ENCODE measurements around the gene GLIS2.
A peak's percentile ranks its signal among the peaks of the same experiment; 100 is the strongest.

Gene GLIS2

DNA sequence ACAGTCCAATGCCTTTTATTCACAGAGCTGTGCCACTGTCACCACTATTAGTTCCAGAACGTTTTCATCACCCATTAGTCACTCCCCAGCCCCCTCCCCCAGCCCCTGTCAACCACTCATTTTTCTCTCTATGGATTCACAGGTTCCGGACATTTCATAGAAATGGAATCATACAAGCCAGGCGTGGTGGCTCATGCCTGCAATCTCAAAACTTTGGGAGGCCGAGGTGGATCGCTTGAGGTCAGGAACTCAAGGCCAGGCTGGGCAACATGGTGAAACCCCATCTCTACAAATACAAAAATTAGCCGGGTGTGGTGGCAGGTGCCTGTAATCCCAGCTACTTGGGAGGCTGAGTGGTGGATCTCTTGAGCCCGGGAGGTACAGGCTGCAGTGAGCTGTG lies 36.0 kb downstream of the GLIS2 start (continued):
- TF ChIP-seq ZSCAN23 (tag by site-specific recombination; IDR thresholded peaks at IDR 0.05) (no peak), IKZF3 (tag by site-specific recombination; IDR thresholded peaks at IDR 0.05) (no peak), ZNF140 (tag by site-specific recombination; IDR thresholded peaks at IDR 0.05) (no peak), ZNF623 (tag by site-specific recombination; IDR thresholded peaks at IDR 0.05) (no peak)
- TF ChIP-seq, protein P1, sequence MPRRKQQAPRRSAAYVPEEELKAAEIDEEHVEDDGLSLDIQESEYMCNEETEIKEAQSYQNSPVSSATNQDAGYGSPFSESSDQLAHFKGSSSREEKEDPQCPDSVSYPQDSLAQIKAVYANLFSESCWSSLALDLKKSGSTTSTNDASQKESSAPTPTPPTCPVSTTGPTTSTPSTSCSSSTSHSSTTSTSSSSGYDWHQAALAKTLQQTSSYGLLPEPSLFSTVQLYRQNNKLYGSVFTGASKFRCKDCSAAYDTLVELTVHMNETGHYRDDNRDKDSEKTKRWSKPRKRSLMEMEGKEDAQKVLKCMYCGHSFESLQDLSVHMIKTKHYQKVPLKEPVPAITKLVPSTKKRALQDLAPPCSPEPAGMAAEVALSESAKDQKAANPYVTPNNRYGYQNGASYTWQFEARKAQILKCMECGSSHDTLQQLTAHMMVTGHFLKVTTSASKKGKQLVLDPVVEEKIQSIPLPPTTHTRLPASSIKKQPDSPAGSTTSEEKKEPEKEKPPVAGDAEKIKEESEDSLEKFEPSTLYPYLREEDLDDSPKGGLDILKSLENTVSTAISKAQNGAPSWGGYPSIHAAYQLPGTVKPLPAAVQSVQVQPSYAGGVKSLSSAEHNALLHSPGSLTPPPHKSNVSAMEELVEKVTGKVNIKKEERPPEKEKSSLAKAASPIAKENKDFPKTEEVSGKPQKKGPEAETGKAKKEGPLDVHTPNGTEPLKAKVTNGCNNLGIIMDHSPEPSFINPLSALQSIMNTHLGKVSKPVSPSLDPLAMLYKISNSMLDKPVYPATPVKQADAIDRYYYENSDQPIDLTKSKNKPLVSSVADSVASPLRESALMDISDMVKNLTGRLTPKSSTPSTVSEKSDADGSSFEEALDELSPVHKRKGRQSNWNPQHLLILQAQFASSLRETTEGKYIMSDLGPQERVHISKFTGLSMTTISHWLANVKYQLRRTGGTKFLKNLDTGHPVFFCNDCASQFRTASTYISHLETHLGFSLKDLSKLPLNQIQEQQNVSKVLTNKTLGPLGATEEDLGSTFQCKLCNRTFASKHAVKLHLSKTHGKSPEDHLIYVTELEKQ (tag by site-specific recombination; IDR thresholded peaks at IDR 0.05; ENCODE audit: borderline replicate concordance), result no peak

DNA sequence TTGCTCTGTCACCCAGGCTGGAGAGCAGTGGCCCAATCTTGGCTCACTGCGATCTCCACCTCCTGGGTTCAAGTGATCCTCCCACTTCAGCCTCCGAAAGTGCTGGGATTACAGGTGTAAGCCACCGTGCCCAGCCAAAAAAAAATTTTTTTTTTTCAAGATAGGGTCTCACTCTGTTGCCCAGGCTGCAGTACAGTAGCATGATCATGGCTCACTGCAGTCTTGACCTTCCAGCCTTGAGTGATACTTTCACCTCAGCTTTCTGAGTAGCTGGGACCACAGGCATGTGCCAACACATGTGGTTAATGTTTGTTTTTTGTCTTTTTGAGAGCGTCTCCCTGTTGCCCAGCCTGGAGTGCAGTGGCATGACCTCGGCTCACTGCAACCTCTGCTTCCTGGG lies 37.0 kb downstream of the GLIS2 start:
- peak; percentile 73; the same call in 1 of the 2 replicates for TF ChIP-seq ZNF121 (tag by site-specific recombination; IDR thresholded peaks at IDR 0.05)
- TF ChIP-seq ZNF514 (tag by site-specific recombination; IDR thresholded peaks at IDR 0.05), result no peak
- TF ChIP-seq, protein P2, sequence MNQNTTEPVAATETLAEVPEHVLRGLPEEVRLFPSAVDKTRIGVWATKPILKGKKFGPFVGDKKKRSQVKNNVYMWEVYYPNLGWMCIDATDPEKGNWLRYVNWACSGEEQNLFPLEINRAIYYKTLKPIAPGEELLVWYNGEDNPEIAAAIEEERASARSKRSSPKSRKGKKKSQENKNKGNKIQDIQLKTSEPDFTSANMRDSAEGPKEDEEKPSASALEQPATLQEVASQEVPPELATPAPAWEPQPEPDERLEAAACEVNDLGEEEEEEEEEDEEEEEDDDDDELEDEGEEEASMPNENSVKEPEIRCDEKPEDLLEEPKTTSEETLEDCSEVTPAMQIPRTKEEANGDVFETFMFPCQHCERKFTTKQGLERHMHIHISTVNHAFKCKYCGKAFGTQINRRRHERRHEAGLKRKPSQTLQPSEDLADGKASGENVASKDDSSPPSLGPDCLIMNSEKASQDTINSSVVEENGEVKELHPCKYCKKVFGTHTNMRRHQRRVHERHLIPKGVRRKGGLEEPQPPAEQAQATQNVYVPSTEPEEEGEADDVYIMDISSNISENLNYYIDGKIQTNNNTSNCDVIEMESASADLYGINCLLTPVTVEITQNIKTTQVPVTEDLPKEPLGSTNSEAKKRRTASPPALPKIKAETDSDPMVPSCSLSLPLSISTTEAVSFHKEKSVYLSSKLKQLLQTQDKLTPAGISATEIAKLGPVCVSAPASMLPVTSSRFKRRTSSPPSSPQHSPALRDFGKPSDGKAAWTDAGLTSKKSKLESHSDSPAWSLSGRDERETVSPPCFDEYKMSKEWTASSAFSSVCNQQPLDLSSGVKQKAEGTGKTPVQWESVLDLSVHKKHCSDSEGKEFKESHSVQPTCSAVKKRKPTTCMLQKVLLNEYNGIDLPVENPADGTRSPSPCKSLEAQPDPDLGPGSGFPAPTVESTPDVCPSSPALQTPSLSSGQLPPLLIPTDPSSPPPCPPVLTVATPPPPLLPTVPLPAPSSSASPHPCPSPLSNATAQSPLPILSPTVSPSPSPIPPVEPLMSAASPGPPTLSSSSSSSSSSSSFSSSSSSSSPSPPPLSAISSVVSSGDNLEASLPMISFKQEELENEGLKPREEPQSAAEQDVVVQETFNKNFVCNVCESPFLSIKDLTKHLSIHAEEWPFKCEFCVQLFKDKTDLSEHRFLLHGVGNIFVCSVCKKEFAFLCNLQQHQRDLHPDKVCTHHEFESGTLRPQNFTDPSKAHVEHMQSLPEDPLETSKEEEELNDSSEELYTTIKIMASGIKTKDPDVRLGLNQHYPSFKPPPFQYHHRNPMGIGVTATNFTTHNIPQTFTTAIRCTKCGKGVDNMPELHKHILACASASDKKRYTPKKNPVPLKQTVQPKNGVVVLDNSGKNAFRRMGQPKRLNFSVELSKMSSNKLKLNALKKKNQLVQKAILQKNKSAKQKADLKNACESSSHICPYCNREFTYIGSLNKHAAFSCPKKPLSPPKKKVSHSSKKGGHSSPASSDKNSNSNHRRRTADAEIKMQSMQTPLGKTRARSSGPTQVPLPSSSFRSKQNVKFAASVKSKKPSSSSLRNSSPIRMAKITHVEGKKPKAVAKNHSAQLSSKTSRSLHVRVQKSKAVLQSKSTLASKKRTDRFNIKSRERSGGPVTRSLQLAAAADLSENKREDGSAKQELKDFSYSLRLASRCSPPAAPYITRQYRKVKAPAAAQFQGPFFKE (tag by site-specific recombination; IDR thresholded peaks at IDR 0.05; ENCODE audit: borderline replicate concordance), result no peak
- TF ChIP-seq KLF9 (tag by site-specific recombination; IDR thresholded peaks at IDR 0.05; ENCODE audit: low read depth), result no peak
- TF ChIP-seq ZNF664 (tag by site-specific recombination; IDR thresholded peaks at IDR 0.05), result no peak
- Histone ChIP-seq H3K36me3 (ENCODE audit: control insufficient read depth in 2 of 2, insufficient read depth in 1 of 2, low read length in 2 of 2) (peaks cover 0 to 20% of the 10 kb centered on the region in 2 experiments; a peak in 2 of 3 replicates), H3K9me3 (ENCODE audit: control insufficient read depth, insufficient read depth, low read depth, low read length) (no peaks in the 10 kb centered on the region), H3K27ac (ENCODE audit: extremely low read depth, low read depth, low read length) (no peak overlapping the region), H3K4me3 (ENCODE audit: low read depth, low read length) (no peak overlapping the region), H3K4me1 (ENCODE audit: control insufficient read depth, insufficient read depth, low read length) (peaks cover 5% of the 10 kb centered on the region; the same call in 1 of the 2 replicates)
- POLR2A ChIA-PET, result interaction anchor here (1.8 kb wide), 1 partner anchor 62 kb away, joined by 5 read pairs; no protein-coding TSS in a partner anchor
- CTCF ChIA-PET, result interaction anchor here (0.7 to 2.3 kb wide), 2 partner anchors 50 to 53 kb away, joined by 3 to 12 read pairs; no protein-coding TSS in a partner anchor

DNA sequence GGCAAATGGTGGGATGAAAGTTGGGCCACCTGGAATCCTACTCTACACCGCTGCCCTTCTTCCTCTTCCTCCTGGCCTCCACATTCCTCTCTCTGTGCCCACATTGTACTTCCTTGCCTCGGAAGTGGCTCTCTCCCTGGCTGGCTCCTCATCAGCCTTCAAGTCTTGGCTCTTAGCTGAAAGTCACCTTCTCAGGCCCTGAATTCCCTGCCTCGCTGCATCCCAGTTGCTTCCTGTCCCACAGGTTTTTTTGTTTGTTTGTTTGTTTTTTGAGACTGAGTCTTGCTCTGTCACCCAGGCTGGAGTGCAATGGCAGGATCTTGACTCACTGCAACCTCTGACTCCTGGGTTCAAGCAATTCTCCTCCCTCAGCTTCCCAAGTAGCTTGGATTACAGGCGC lies 37.8 kb downstream of the GLIS2 start:
- CTCF ChIA-PET, result interaction anchor here (2.3 kb wide), 1 partner anchor 49 kb away, joined by 12 read pairs; no protein-coding TSS in a partner anchor
- H3K36me3 ChIP-seq (ENCODE audit: control insufficient read depth in 2 of 2, insufficient read depth in 1 of 2, low read length in 2 of 2), result peaks cover 0 to 23% of the 10 kb centered on the region in 2 experiments; a peak in 2 of 3 replicates
- H3K4me3 ChIP-seq (ENCODE audit: low read depth, low read length), result no peak overlapping the region
- peaks cover 5% of the 10 kb centered on the region; the same call in 1 of the 2 replicates for H3K4me1 ChIP-seq (ENCODE audit: control insufficient read depth, insufficient read depth, low read length)
- H3K9me3 ChIP-seq (ENCODE audit: control insufficient read depth, insufficient read depth, low read depth, low read length), result no peaks in the 10 kb centered on the region
- H3K27ac ChIP-seq (ENCODE audit: extremely low read depth, low read depth, low read length), result no peak overlapping the region
- POLR2A ChIA-PET, result no interaction called here
- no peak for TF ChIP-seq MEIS1 (CRISPR knock-in tag; IDR thresholded peaks at IDR 0.05; ENCODE audit: borderline replicate concordance)
- TF ChIP-seq, protein P3, sequence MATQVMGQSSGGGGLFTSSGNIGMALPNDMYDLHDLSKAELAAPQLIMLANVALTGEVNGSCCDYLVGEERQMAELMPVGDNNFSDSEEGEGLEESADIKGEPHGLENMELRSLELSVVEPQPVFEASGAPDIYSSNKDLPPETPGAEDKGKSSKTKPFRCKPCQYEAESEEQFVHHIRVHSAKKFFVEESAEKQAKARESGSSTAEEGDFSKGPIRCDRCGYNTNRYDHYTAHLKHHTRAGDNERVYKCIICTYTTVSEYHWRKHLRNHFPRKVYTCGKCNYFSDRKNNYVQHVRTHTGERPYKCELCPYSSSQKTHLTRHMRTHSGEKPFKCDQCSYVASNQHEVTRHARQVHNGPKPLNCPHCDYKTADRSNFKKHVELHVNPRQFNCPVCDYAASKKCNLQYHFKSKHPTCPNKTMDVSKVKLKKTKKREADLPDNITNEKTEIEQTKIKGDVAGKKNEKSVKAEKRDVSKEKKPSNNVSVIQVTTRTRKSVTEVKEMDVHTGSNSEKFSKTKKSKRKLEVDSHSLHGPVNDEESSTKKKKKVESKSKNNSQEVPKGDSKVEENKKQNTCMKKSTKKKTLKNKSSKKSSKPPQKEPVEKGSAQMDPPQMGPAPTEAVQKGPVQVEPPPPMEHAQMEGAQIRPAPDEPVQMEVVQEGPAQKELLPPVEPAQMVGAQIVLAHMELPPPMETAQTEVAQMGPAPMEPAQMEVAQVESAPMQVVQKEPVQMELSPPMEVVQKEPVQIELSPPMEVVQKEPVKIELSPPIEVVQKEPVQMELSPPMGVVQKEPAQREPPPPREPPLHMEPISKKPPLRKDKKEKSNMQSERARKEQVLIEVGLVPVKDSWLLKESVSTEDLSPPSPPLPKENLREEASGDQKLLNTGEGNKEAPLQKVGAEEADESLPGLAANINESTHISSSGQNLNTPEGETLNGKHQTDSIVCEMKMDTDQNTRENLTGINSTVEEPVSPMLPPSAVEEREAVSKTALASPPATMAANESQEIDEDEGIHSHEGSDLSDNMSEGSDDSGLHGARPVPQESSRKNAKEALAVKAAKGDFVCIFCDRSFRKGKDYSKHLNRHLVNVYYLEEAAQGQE (tag by site-specific recombination; IDR thresholded peaks at IDR 0.05), result no peak
- TF ChIP-seq, protein P4, sequence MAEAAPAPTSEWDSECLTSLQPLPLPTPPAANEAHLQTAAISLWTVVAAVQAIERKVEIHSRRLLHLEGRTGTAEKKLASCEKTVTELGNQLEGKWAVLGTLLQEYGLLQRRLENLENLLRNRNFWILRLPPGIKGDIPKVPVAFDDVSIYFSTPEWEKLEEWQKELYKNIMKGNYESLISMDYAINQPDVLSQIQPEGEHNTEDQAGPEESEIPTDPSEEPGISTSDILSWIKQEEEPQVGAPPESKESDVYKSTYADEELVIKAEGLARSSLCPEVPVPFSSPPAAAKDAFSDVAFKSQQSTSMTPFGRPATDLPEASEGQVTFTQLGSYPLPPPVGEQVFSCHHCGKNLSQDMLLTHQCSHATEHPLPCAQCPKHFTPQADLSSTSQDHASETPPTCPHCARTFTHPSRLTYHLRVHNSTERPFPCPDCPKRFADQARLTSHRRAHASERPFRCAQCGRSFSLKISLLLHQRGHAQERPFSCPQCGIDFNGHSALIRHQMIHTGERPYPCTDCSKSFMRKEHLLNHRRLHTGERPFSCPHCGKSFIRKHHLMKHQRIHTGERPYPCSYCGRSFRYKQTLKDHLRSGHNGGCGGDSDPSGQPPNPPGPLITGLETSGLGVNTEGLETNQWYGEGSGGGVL (tag by site-specific recombination; IDR thresholded peaks at IDR 0.05), result no peak
- no peak for TF ChIP-seq ZNF37A (tag by site-specific recombination; IDR thresholded peaks at IDR 0.05)
- no peak for TF ChIP-seq ZNF292 (tag by site-specific recombination; IDR thresholded peaks at IDR 0.05; ENCODE audit: borderline replicate concordance, low read depth)
- no peak for TF ChIP-seq ZNF792 (tag by site-specific recombination; IDR thresholded peaks at IDR 0.05)
- TF ChIP-seq ZNF837 (tag by site-specific recombination; IDR thresholded peaks at IDR 0.05), result no peak
